Adrenal gland (tissue), 5 donors: Measurements from ENCODE around the gene CTXN3.

Experiments
- POLR2A ChIP-seq, 2 donors: fragments of 450-650 bp; IDR thresholded peaks; one replicate each; pipeline ENCODE4 v1.6.1; 2017; ENCODE audit warnings: antibody characterized with exemption in 2 of 2, mild to moderate bottlenecking in 2 of 2, moderate library complexity in 1 of 2
- TF ChIP-seq, protein P1 (sequence below), 6 experiments: fragments of 450-650 bp in 4 of 6; fragments of 200-600 bp in 2 of 6; sonication (generic) in 1 of 6; IDR thresholded peaks; 1 replicate in 5 of 6; 2 replicates in 1 of 6; pipeline versions ENCODE4 v1.5.1 to v1.8.0; 2016 to 2021; ENCODE audit warnings: antibody characterized with exemption in 6 of 6, mild to moderate bottlenecking in 2 of 6, moderate library complexity in 1 of 6
- donor health status: DM: no; HTN: no; CAD: no.

DNA sequence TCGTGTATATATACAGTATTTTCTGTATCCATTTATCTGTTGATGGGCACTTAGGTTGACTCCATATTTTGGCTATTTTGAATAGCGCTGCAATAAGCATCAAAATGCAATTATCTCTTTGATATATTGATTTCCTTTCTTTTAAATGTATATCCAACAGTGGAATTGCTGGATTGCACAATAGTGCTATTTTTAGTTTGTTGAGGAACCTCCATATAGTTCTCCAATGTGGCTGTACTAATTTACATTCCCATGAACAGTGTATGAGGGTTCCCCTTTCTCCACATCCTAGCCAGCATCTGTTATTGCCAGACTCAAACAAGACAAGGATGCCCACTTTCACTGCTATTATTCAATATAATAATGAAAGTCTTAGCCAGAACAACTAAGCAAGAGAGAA, 9.1 kb upstream of the CTXN3 start:
- TF ChIP-seq, protein P1, sequence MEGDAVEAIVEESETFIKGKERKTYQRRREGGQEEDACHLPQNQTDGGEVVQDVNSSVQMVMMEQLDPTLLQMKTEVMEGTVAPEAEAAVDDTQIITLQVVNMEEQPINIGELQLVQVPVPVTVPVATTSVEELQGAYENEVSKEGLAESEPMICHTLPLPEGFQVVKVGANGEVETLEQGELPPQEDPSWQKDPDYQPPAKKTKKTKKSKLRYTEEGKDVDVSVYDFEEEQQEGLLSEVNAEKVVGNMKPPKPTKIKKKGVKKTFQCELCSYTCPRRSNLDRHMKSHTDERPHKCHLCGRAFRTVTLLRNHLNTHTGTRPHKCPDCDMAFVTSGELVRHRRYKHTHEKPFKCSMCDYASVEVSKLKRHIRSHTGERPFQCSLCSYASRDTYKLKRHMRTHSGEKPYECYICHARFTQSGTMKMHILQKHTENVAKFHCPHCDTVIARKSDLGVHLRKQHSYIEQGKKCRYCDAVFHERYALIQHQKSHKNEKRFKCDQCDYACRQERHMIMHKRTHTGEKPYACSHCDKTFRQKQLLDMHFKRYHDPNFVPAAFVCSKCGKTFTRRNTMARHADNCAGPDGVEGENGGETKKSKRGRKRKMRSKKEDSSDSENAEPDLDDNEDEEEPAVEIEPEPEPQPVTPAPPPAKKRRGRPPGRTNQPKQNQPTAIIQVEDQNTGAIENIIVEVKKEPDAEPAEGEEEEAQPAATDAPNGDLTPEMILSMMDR (IDR thresholded peaks at IDR 0.05) = no peak
- TF ChIP-seq POLR2A (IDR thresholded peaks at IDR 0.05) = no peak
